GM12878 (cell line): Measurements from ENCODE around the gene IQGAP1. TPM values are rescaled to one million over a fixed set of nuclear protein-coding genes. Genes with fewer than 3 reads are reported as not detected.

Source experiments
- ATAC-seq: fragments of 200-7000 bp; cut with Tn5 transposase; 3 replicates; pipeline ENCODE4 v1.9.1; 2020; ENCODE audit warnings: mild to moderate bottlenecking, moderate library complexity
- BruUV-seq: library from RNA; stranded (reverse); fragments of 400-500 nt; replicated peaks from 2 replicates; lab custom pipeline; 2021; lab: Mats Ljungman, UMichigan
- CTCF ChIA-PET: fragments of 300-600 bp; sonication (Branson Sonifier 250); formaldehyde crosslinking; extraction: SDS; loops from one replicate; lab custom pipeline; 2021; ENCODE audit warnings: inconsistent platforms; lab: Yijun Ruan, JAX
- POLR2A ChIA-PET: fragments of 350-600 bp; formaldehyde crosslinking; extraction: SDS; loops from one replicate; lab custom pipeline; 2021; ENCODE audit warnings: inconsistent platforms; lab: Charles Lee
- RAD21 ChIA-PET: fragments of 300-600 bp; sonication (Branson Sonifier 250); formaldehyde crosslinking; loops from one replicate; lab custom pipeline; 2023; ENCODE audit warnings: antibody characterized with exemption; ENCODE audit not compliant: unreplicated experiment; lab: Charles Lee
- SMC1A ChIA-PET: fragments of 300-600 bp; sonication (Branson Sonifier 250); formaldehyde crosslinking; loops from one replicate; lab custom pipeline; 2023; ENCODE audit not compliant: unreplicated experiment, uncharacterized antibody; lab: Charles Lee
- DNase-seq: peaks from one replicate; pipeline ENCODE4 v3.0.0-alpha.2; 2011; ENCODE audit warnings: low read depth, low spot score
- FAIRE-seq: peaks from 3 replicates; lab custom pipeline; 2011; peaks lifted over from hg19 to GRCh38; lab: Jason Lieb, UNC
- H2AFZ ChIP-seq: 2 replicates; pipeline ENCODE4 v1.6.0; 2011; ENCODE audit warnings: low read depth, low read length, control low read depth; ENCODE audit not compliant: control insufficient read depth
- H3K27ac ChIP-seq: 2 replicates; pipeline ENCODE4 v1.5.1; 2011; ENCODE audit warnings: control low read depth; ENCODE audit not compliant: control insufficient read depth, insufficient read depth
- H3K27me3 ChIP-seq, 2 experiments: replicated peaks in 1 of 2; 2 replicates each; pipeline versions ENCODE4 v1.6.0 to v1.6.1; 2011; ENCODE audit warnings: low read length in 1 of 2; ENCODE audit not compliant: control insufficient read depth in 2 of 2, insufficient read depth in 2 of 2
- H3K36me3 ChIP-seq, 2 experiments: 2 replicates each; pipeline ENCODE4 v1.5.1; 2011; ENCODE audit warnings: low read length in 1 of 2; ENCODE audit not compliant: control insufficient read depth in 2 of 2, insufficient read depth in 2 of 2
- H3K4me1 ChIP-seq: 2 replicates; pipeline ENCODE4 v1.6.1; 2011; ENCODE audit warnings: mild to moderate bottlenecking, low read length, moderate library complexity, mixed read lengths; ENCODE audit not compliant: control insufficient read depth, insufficient read depth
- H3K4me2 ChIP-seq: 2 replicates; pipeline ENCODE4 v1.6.0; 2011; ENCODE audit warnings: control low read depth; ENCODE audit not compliant: control insufficient read depth, insufficient read depth
- H3K4me3 ChIP-seq: fragments of 200-600 bp; sonication (generic); 2 replicates; pipeline ENCODE4 v1.5.1; 2016
- H3K79me2 ChIP-seq: 2 replicates; pipeline ENCODE4 v1.6.0; 2011; ENCODE audit warnings: low read length; ENCODE audit not compliant: control insufficient read depth, insufficient read depth
- H3K9ac ChIP-seq: 2 replicates; pipeline ENCODE4 v1.8.0; 2011; ENCODE audit warnings: low read length, control low read depth, mixed read lengths; ENCODE audit not compliant: control insufficient read depth, insufficient read depth
- H3K9me3 ChIP-seq: replicated peaks from 3 replicates; pipeline ENCODE4 v1.5.1; 2011; ENCODE audit warnings: mild to moderate bottlenecking, low read length; ENCODE audit not compliant: control insufficient read depth, insufficient read depth
- H4K20me1 ChIP-seq: 2 replicates; pipeline ENCODE4 v1.6.0; 2011; ENCODE audit not compliant: control insufficient read depth, insufficient read depth
- ASH2L ChIP-seq: fragments of 300-600, 200-600 bp; sonication (generic); IDR thresholded peaks from 2 replicates; pipeline ENCODE4 v1.6.1; 2017; ENCODE audit warnings: low read depth, mild to moderate bottlenecking, borderline replicate concordance
- BACH1 ChIP-seq: fragments of 450-650 bp; IDR thresholded peaks from 2 replicates; pipeline ENCODE4 v1.6.1; 2017; ENCODE audit warnings: mild to moderate bottlenecking, borderline replicate concordance
- BCL11A ChIP-seq: IDR thresholded peaks from 2 replicates; pipeline ENCODE4 v1.6.1; 2011; ENCODE audit warnings: low read depth, low read length
- BHLHE40 ChIP-seq, 2 experiments: fragments of 450-650 bp in 1 of 2; IDR thresholded peaks; 2 replicates each; pipeline ENCODE4 v1.6.1; 2011 to 2017; ENCODE audit warnings: low read depth in 2 of 2, borderline replicate concordance in 1 of 2, improper control_type of control experiment in 1 of 2, low read length in 1 of 2, mild to moderate bottlenecking in 1 of 2
- ETV6 ChIP-seq, 2 experiments: fragments of 450-650 bp in 1 of 2; IDR thresholded peaks in 1 of 2; conservative IDR thresholded peaks in 1 of 2; 2 replicates each; pipeline ENCODE4 v1.6.1; 2014; ENCODE audit warnings: antibody characterized with exemption in 1 of 2, borderline replicate concordance in 1 of 2, low read depth in 1 of 2, mild to moderate bottlenecking in 1 of 2, moderate library complexity in 1 of 2
- GATAD2B ChIP-seq: fragments of 450-650 bp; conservative IDR thresholded peaks from 2 replicates; pipeline ENCODE4 v1.6.1; 2017; ENCODE audit warnings: low read depth, mild to moderate bottlenecking, moderate library complexity
- HCFC1 ChIP-seq: fragments of 150-350 bp; IDR thresholded peaks from 2 replicates; pipeline ENCODE4 v1.6.1; 2014; ENCODE audit warnings: low read length
- IKZF1 ChIP-seq: fragments of 450-650 bp; conservative IDR thresholded peaks from 2 replicates; pipeline ENCODE4 v1.6.1; 2017; ENCODE audit warnings: antibody characterized with exemption, mild to moderate bottlenecking
- IKZF2 ChIP-seq, 2 experiments: fragments of 450-650 bp; IDR thresholded peaks; 2 replicates each; pipeline ENCODE4 v1.6.1; 2017; ENCODE audit warnings: mild to moderate bottlenecking in 2 of 2, moderate library complexity in 2 of 2
- IRF4 ChIP-seq: IDR thresholded peaks from 2 replicates; pipeline ENCODE4 v1.6.1; 2011; ENCODE audit warnings: low read depth, low read length
- MEF2A ChIP-seq: IDR thresholded peaks from 2 replicates; pipeline ENCODE4 v1.6.1; 2011; ENCODE audit warnings: low read depth, mild to moderate bottlenecking, low read length, moderate library complexity; ENCODE audit not compliant: insufficient read depth
- NFYA ChIP-seq: IDR thresholded peaks from 2 replicates; pipeline ENCODE4 v1.6.1; 2011; ENCODE audit warnings: low read depth, mild to moderate bottlenecking, low read length, improper control_type of control experiment, borderline replicate concordance
- NR2C1 ChIP-seq: fragments of 450-650 bp; IDR thresholded peaks from 2 replicates; pipeline ENCODE4 v1.6.1; 2017; ENCODE audit warnings: antibody characterized with exemption, mild to moderate bottlenecking, moderate library complexity
- POLR2A ChIP-seq: IDR thresholded peaks from 2 replicates; pipeline ENCODE4 v1.6.1; 2011; ENCODE audit warnings: low read depth, mild to moderate bottlenecking, low read length
- SP1 ChIP-seq: IDR thresholded peaks from one replicate; pipeline ENCODE4 v1.6.1; 2011; ENCODE audit warnings: low read depth, low read length
- STAT3 ChIP-seq: IDR thresholded peaks from 2 replicates; pipeline ENCODE4 v1.6.1; 2011; ENCODE audit warnings: low read depth, low read length, improper control_type of control experiment
- TBL1XR1 ChIP-seq: IDR thresholded peaks from 2 replicates; pipeline ENCODE4 v1.6.1; 2012; ENCODE audit warnings: low read depth, low read length, improper control_type of control experiment
- ZNF217 ChIP-seq: fragments of 450-650 bp; IDR thresholded peaks from 2 replicates; pipeline ENCODE4 v1.6.1; 2017; ENCODE audit warnings: antibody characterized with exemption, mild to moderate bottlenecking
- ZZZ3 ChIP-seq: IDR thresholded peaks from 2 replicates; pipeline ENCODE4 v1.6.1; 2011; ENCODE audit warnings: low read depth; ENCODE audit not compliant: control insufficient read depth, insufficient read length
- WGBS: methylation state at CpG from one replicate; pipeline ENCODE4 v1.1.6; 2016; ENCODE audit warnings: low lambda C conversion rate; ENCODE audit not compliant: insufficient replicate concordance, insufficient coverage; ENCODE audit errors: missing lambda C conversion rate; 5-methylcytosine and 5-hydroxymethylcytosine counted together
- in situ Hi-C: fragments of 300-500 bp; cut with MboI; formaldehyde crosslinking; loops from 9 replicates; pipeline ENCODE4 v1.14.3; 2018; ENCODE audit warnings: mixed read lengths
- intact Hi-C: fragments of 100-400 bp; cut with micrococcal nuclease; formaldehyde crosslinking; loops from one replicate; pipeline ENCODE4 v1.14.2; 2022; ENCODE audit not compliant: unreplicated experiment
- polyA plus RNA-seq, 11 experiments: library from polyadenylated mRNA; depleted of rRNA in 4 of 11; unstranded in 6 of 11; stranded (reverse) in 5 of 11; fragments of >200 nt; fragmentation: Nextera tagmentation in 4 of 11; fragmentation: Illumina TruSeq in 1 of 11; extraction: Ambion mirVana in 4 of 11; extraction: Trizol in 1 of 11; gene quantifications; 1 replicate in 1 of 11; 2 replicates in 10 of 11; pipeline versions ENCODE4 v1.2.1 to v1.2.3, GENCODE V29; 2011 to 2016; ENCODE audit warnings: inconsistent platforms in 2 of 11, missing spikeins in 2 of 11, low read depth in 1 of 11
- total RNA-seq, 4 experiments: library from RNA; depleted of rRNA in 3 of 4; stranded (reverse); fragments of >200 nt in 3 of 4; fragmentation: Illumina TruSeq in 1 of 4; extraction: Trizol in 1 of 4; gene quantifications; 2 replicates each; pipeline versions ENCODE4 v1.2.1 to v1.2.3, GENCODE V29; 2013 to 2021
- TF ChIP-seq, protein P1 (sequence below): fragments of 150-350 bp; IDR thresholded peaks from 2 replicates; pipeline ENCODE4 v1.6.1; 2016; ENCODE audit warnings: low read depth, low read length

The IQGAP1 gene
- total and polyA plus RNA-seq, 10 of the 15 experiments (the other 5 are each of a cell fraction or from before 2014, with no cell fraction given): 65.2 to 250 (median 112) TPM

DNA sequence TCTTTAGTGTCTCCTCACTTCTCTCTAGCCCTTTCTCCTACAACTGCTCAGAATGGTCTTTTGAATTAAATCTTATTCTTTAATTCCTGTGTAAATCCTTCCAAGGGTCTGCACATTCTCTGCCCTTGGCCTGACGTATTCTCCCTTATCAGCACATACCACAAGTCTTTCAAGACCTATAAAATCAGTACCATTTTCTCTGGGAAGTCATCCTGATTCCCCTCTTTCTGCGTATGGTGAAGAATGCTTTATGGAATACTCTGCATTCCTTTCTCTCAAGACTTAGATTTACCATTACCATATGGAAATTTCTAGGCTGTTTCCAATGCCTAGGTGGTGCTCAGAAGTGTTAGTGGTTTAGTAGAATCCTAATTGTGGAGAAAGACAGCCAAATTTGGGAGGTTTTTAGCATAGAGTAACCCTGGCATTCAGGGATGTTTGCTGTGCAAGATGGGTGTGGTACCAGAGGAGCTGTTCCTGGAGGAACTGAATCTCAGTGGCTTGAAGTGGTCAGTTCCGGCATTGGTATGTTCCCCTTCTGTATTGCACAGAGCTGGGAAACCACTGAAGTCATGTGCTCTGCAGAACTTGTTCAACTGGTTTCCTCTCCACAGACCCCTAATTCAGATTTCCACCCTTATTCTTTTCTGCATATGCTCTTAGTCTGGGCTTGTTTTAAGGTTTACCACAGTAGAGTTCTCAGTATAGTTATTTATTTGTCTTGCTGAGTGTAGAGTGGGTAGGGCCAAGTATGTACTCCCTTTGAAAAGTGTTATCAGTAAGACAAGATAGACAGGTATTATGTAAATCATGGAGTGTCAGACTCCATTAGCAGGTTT, 24.5 kb downstream of the IQGAP1 start:
- H3K36me3 ChIP-seq: peaks cover 2 to 3% of the 10 kb centered on the region in 2 experiments; a peak in 2 of 4 replicates
- H3K4me1 ChIP-seq: peaks cover 23% of the 10 kb centered on the region
- peak overlapping the region; percentile 59 for H3K4me2 ChIP-seq
- SMC1A ChIA-PET: interaction anchor here (0.7 to 4.4 kb wide), 16 partner anchors 8 to 208 kb away, joined by 3 to 38 read pairs (median 4); partner anchors contain the start of gene IQGAP1
- POLR2A ChIA-PET: interaction anchor here (0.5 to 2.5 kb wide), 7 partner anchors 10 to 439 kb away, joined by 3 to 12 read pairs (median 5); partner anchors contain the start of gene IQGAP1
- no peak overlapping the region for H2AFZ ChIP-seq
- ATAC-seq (peak; percentile 95), DNase-seq (peak; percentile 72), FAIRE-seq (peak; percentile 27)
- no peaks in the 10 kb centered on the region; the same call in 1 of the 2 replicates for H4K20me1 ChIP-seq
- no peaks in the 10 kb centered on the region for H3K27me3 ChIP-seq
- H3K4me3 ChIP-seq: peak overlapping the region; percentile 8; the same call in 1 of the 2 replicates
- peaks cover 59% of the 10 kb centered on the region for H3K79me2 ChIP-seq
- H3K27ac ChIP-seq: peak overlapping the region; percentile 45
- in situ Hi-C loops: no loop called here
- 61% methylated on average over 3 of the region's 3 CpGs for WGBS
- intact Hi-C loops: no loop called here
- no TSS peak for BruUV-seq
- no peak overlapping the region for H3K9ac ChIP-seq
- CTCF ChIA-PET: interaction anchor here (0.8 to 2.3 kb wide), 6 partner anchors 9 to 93 kb away, joined by 3 to 7 read pairs (median 4); no protein-coding TSS in a partner anchor
- RAD21 ChIA-PET: interaction anchor here (1.0 to 2.9 kb wide), 7 partner anchors 10 to 92 kb away, joined by 3 to 10 read pairs (median 5); partner anchors contain the start of gene IQGAP1
- H3K9me3 ChIP-seq: peaks cover 2% of the 10 kb centered on the region; the same call in 2 of the 3 replicates
- TF ChIP-seq BACH1 (no peak), POLR2A (no peak), BHLHE40 (IDR thresholded peaks at IDR 0.05; ENCODE audit: borderline replicate concordance in 1 of 2, low read depth in 2 of 2, low read length in 1 of 2) (peak; percentile 65 to 76; a peak in 3 of 4 replicates), STAT3 (no peak), MEF2A (no peak), NFYA (no peak), ZNF217 (no peak), BCL11A (no peak), GATAD2B (no peak), ASH2L (no peak), HCFC1 (no peak), NR2C1 (no peak), ZZZ3 (no peak), IKZF2 (IDR thresholded peaks at IDR 0.05) (peak; percentile 69 to 75), IRF4 (peak; percentile 59; the same call in 1 of the 2 replicates), SP1 (no peak), ETV6 (conservative IDR thresholded peaks at IDR 0.05 in 1 of 2, IDR thresholded peaks at IDR 0.05 in 1 of 2; ENCODE audit: borderline replicate concordance in 1 of 2, low read depth in 1 of 2) (no peak), IKZF1 (peak; percentile 57), TBL1XR1 (no peak)
- TF ChIP-seq, protein P1, sequence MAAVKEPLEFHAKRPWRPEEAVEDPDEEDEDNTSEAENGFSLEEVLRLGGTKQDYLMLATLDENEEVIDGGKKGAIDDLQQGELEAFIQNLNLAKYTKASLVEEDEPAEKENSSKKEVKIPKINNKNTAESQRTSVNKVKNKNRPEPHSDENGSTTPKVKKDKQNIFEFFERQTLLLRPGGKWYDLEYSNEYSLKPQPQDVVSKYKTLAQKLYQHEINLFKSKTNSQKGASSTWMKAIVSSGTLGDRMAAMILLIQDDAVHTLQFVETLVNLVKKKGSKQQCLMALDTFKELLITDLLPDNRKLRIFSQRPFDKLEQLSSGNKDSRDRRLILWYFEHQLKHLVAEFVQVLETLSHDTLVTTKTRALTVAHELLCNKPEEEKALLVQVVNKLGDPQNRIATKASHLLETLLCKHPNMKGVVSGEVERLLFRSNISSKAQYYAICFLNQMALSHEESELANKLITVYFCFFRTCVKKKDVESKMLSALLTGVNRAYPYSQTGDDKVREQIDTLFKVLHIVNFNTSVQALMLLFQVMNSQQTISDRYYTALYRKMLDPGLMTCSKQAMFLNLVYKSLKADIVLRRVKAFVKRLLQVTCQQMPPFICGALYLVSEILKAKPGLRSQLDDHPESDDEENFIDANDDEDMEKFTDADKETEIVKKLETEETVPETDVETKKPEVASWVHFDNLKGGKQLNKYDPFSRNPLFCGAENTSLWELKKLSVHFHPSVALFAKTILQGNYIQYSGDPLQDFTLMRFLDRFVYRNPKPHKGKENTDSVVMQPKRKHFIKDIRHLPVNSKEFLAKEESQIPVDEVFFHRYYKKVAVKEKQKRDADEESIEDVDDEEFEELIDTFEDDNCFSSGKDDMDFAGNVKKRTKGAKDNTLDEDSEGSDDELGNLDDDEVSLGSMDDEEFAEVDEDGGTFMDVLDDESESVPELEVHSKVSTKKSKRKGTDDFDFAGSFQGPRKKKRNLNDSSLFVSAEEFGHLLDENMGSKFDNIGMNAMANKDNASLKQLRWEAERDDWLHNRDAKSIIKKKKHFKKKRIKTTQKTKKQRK: no peak
